Uterus (tissue), 4 donors: Measurements from ENCODE around the gene SETBP1. TPM values are rescaled to one million over a fixed set of nuclear protein-coding genes. Genes with fewer than 3 reads are reported as not detected.

Source experiments
- DNase-seq, 2 donors: peaks; one replicate each; pipeline ENCODE4 v3.0.0-alpha.2; 2019 to 2020
- H3K27ac ChIP-seq, 2 donors: fragments of 200-600 bp; sonication (generic); 1 replicate in 1 of 2; 2 replicates in 1 of 2; pipeline ENCODE4 v1.5.1; 2016 to 2018
- H3K27me3 ChIP-seq, 2 donors: fragments of 200-600 bp; sonication (generic); one replicate each; pipeline ENCODE4 v1.5.1; 2018 to 2019; ENCODE audit warnings: control low read depth in 1 of 2
- H3K36me3 ChIP-seq, 2 donors: fragments of 200-600 bp; sonication (generic); one replicate each; pipeline ENCODE4 v1.5.1; 2019; ENCODE audit warnings: control low read depth in 1 of 2
- H3K4me1 ChIP-seq, 2 donors: fragments of 200-600 bp; sonication (generic); one replicate each; pipeline ENCODE4 v1.5.1; 2018 to 2019; ENCODE audit warnings: control low read depth in 1 of 2
- H3K4me3 ChIP-seq, 2 donors: fragments of 200-600 bp; sonication (generic); 1 replicate in 1 of 2; 2 replicates in 1 of 2; pipeline ENCODE4 v1.5.1; 2018 to 2019; ENCODE audit warnings: mild to moderate bottlenecking in 1 of 2
- H3K9me3 ChIP-seq, 2 donors: fragments of 200-600 bp; sonication (generic); one replicate each; pipeline ENCODE4 v1.5.1; 2019; ENCODE audit warnings: control low read depth in 1 of 2
- CTCF ChIP-seq, 4 experiments: fragments of 200-600 bp in 2 of 4; fragments of 450-650 bp in 2 of 4; sonication (generic) in 2 of 4; IDR thresholded peaks; one replicate each; pipeline ENCODE4 v1.5.1; 2016 to 2019; ENCODE audit warnings: antibody characterized with exemption in 4 of 4, mild to moderate bottlenecking in 2 of 4, moderate library complexity in 1 of 4
- POLR2A ChIP-seq, 2 donors: fragments of 450-650 bp; IDR thresholded peaks; one replicate each; pipeline ENCODE4 v1.6.1; 2016; ENCODE audit warnings: antibody characterized with exemption in 2 of 2, mild to moderate bottlenecking in 1 of 2, moderate library complexity in 1 of 2
- intact Hi-C: fragments of 100-400 bp; cut with DNase I; formaldehyde crosslinking; loops from one replicate; pipeline ENCODE4 v1.15.1; 2023; ENCODE audit warnings: low total_unique reads
- total RNA-seq, 4 donors: library from RNA; depleted of rRNA in 3 of 4; stranded (reverse); fragments of >200 nt in 3 of 4; gene quantifications; one replicate each; pipeline versions ENCODE4 v1.1.0 to v1.2.4, GENCODE V29; 2014 to 2023
- donor health status: DM: yes; HTN: yes; CAD: no.

The SETBP1 gene
- total RNA-seq, 4 donors from 2014 or later = 16.8 to 74.0 (median 36.9) TPM

- H3K4me1 ChIP-seq = peaks cover 9 to 11% of the 10 kb centered on the region in 2 donors
- no peaks in the 10 kb centered on the region for H3K27me3 ChIP-seq
- intact Hi-C loops = no loop called here
- H3K36me3 ChIP-seq = no peaks in the 10 kb centered on the region
- no peak for DNase-seq
- no peak overlapping the region for H3K4me3 ChIP-seq
- peak overlapping the region; percentile 65 to 72 for H3K27ac ChIP-seq
- no peak for TF ChIP-seq CTCF (IDR thresholded peaks at IDR 0.05)
- no peak for TF ChIP-seq POLR2A (IDR thresholded peaks at IDR 0.05)
- H3K9me3 ChIP-seq = no peaks in the 10 kb centered on the region
Observed at GRCh38 chr18:44818668-44819403, 138.1 kb downstream of the SETBP1 start.

DNA sequence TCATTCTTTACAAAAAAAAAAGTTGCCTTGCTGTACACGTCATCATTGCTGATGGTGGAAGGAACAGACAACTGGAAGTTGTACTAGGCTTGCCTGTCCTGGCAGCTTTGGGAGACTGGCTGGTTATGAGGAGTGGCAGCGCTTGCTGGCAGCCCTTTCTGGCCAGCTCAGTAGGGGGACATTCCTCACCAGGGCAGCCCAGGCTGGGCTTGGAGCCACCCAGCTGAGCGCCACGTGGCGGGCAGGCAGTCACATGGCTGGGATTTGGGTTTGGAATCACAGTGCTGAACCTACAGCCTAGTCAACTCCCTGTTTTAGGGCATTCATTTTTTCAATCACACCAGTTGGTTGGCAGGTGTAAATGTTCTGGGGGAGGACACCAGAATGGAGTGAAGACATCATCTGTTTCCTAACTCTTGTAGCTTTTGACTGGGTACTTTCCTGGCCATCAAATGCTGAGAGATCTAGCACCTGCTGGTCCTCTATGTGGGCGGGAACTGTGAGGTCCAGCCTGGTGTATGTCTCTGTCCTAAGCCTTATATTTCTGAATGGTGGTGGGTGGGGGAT is 139.3 kb downstream of the SETBP1 start:
- no peak for TF ChIP-seq CTCF (IDR thresholded peaks at IDR 0.05)
- TF ChIP-seq POLR2A (IDR thresholded peaks at IDR 0.05) = no peak
- Histone ChIP-seq H3K36me3 (no peaks in the 10 kb centered on the region), H3K9me3 (no peaks in the 10 kb centered on the region), H3K27me3 (no peaks in the 10 kb centered on the region), H3K27ac (peak overlapping the region; percentile 65 to 72), H3K4me3 (no peak overlapping the region), H3K4me1 (peaks cover 14 to 19% of the 10 kb centered on the region in 2 donors)
- intact Hi-C loops = no loop called here
- peak; percentile 31 to 43 for DNase-seq

GRCh38 chr18:44821924-44822323 is 141.2 kb downstream of the SETBP1 start:
- H3K4me3 ChIP-seq = no peak overlapping the region
- no peak for DNase-seq
- no peaks in the 10 kb centered on the region for H3K9me3 ChIP-seq
- no peak for TF ChIP-seq CTCF (IDR thresholded peaks at IDR 0.05)
- TF ChIP-seq POLR2A (IDR thresholded peaks at IDR 0.05) = no peak
- no peaks in the 10 kb centered on the region for H3K36me3 ChIP-seq
- intact Hi-C loops = no loop called here
- H3K4me1 ChIP-seq = peaks cover 14 to 23% of the 10 kb centered on the region in 2 donors
- H3K27me3 ChIP-seq = no peaks in the 10 kb centered on the region
- no peak overlapping the region for H3K27ac ChIP-seq

GRCh38 chr18:44823286-44823685 is 142.6 kb downstream of the SETBP1 start:
- intact Hi-C loops = no loop called here
- peak overlapping the region; percentile 70 to 87 for H3K27ac ChIP-seq
- H3K27me3 ChIP-seq = no peaks in the 10 kb centered on the region

More at GRCh38 chr18:44823286-44823685, 142.6 kb downstream of the SETBP1 start:
- TF ChIP-seq POLR2A (IDR thresholded peaks at IDR 0.05) (no peak), CTCF (IDR thresholded peaks at IDR 0.05) (no peak)
- Histone ChIP-seq H3K36me3 (no peaks in the 10 kb centered on the region), H3K9me3 (no peaks in the 10 kb centered on the region), H3K4me1 (peaks cover 10 to 20% of the 10 kb centered on the region in 2 donors), H3K4me3 (no peak overlapping the region)
- DNase-seq = no peak
